GM10248 (cell line): ENCODE data around the gene NEU4.

Source experiments
- CTCF ChIA-PET: fragments of 300-600 bp; sonication (Branson Sonifier 250); formaldehyde crosslinking; extraction: SDS; loops from one replicate; lab custom pipeline; 2021; ENCODE audit warnings: antibody characterized with exemption; lab: Yijun Ruan, JAX
- POLR2A ChIA-PET: fragments of 350-650 bp; sonication (Branson Sonifier 250); formaldehyde crosslinking; extraction: SDS; loops from one replicate; lab custom pipeline; 2020; ENCODE audit warnings: antibody characterized with exemption; lab: Yijun Ruan, JAX
- DNase-seq: peaks from one replicate; pipeline ENCODE4 v3.0.0; 2012; ENCODE audit errors: extremely low spot score
- CTCF ChIP-seq: IDR thresholded peaks from 2 replicates; pipeline ENCODE4 v1.5.1; 2012; ENCODE audit warnings: mild to moderate bottlenecking, low read depth; ENCODE audit errors: extremely low read depth, missing control alignments, control extremely low read depth

Gene NEU4

GRCh38 chr2:241764275-241765241, 44.4 kb upstream of the NEU4 start:
- TF ChIP-seq CTCF = no peak
- POLR2A ChIA-PET = no interaction called here
- no peak for DNase-seq
- CTCF ChIA-PET = interaction anchor here (1.1 to 3.1 kb wide), 3 partner anchors 20 to 318 kb away, joined by 3 to 8 read pairs (median 4); no protein-coding TSS in a partner anchor

- ChIA-PET POLR2A (no interaction called here), CTCF (no interaction called here)
- DNase-seq = no peak
- no peak for TF ChIP-seq CTCF
These were observed 41.3 kb upstream of the NEU4 start for GRCh38 chr2:241767464-241768250.

GRCh38 chr2:241768251-241768711, 40.7 kb upstream of the NEU4 start:
- POLR2A ChIA-PET = no interaction called here
- DNase-seq = no peak
- no peak for TF ChIP-seq CTCF
- CTCF ChIA-PET = no interaction called here

GRCh38 chr2:241768850-241769249, 40.1 kb upstream of the NEU4 start:
- CTCF ChIA-PET = no interaction called here
- POLR2A ChIA-PET = no interaction called here
- no peak for TF ChIP-seq CTCF
- DNase-seq = peak; percentile 17

- no peak for DNase-seq
- POLR2A ChIA-PET = no interaction called here
- CTCF ChIA-PET = no interaction called here
- TF ChIP-seq CTCF = no peak
These were observed 39.2 kb upstream of the NEU4 start for GRCh38 chr2:241769819-241770184.

GRCh38 chr2:241770185-241770935, 38.6 kb upstream of the NEU4 start:
- CTCF ChIA-PET = interaction anchor here (1.2 kb wide), 1 partner anchor 11 kb away, joined by 3 read pairs; no protein-coding TSS in a partner anchor
- DNase-seq = peak; percentile 15

More at GRCh38 chr2:241770185-241770935, 38.6 kb upstream of the NEU4 start:
- POLR2A ChIA-PET = no interaction called here
- no peak for TF ChIP-seq CTCF
